K562 (cell line): ENCODE results near the gene MLLT1. TPM values are rescaled to one million over a fixed set of nuclear protein-coding genes. Genes with fewer than 3 reads are reported as not detected.

ENCODE experiments used
- CBX3 ChIP-seq, 2 experiments: IDR thresholded peaks; 1 replicate in 1 of 2; 2 replicates in 1 of 2; pipeline ENCODE4 v1.6.1; 2012; ENCODE audit warnings: inconsistent platforms in 2 of 2, low read length in 2 of 2, borderline replicate concordance in 1 of 2, control low read depth in 1 of 2
- CCAR2 ChIP-seq: fragments of 200-400 bp; formaldehyde crosslinking; IDR thresholded peaks from 2 replicates; pipeline ENCODE4 v1.6.1; 2017; ENCODE audit warnings: mild to moderate bottlenecking, low read depth, low read length
- CSDE1 ChIP-seq, 2 experiments: fragments of 450-650 bp; IDR thresholded peaks; 2 replicates each; pipeline ENCODE4 v1.6.1; 2016; ENCODE audit warnings: mild to moderate bottlenecking in 1 of 2
- E2F8 ChIP-seq: fragments of 450-650 bp; IDR thresholded peaks from 2 replicates; pipeline ENCODE4 v1.7.1; 2018; ENCODE audit warnings: mild to moderate bottlenecking, low read depth; ENCODE audit not compliant: partially characterized antibody
- HOXB6 ChIP-seq: fragments of 250-450 bp; sonication (Bioruptor Pico); IDR thresholded peaks from 2 replicates; pipeline ENCODE4 v1.5.1; 2022; ENCODE audit warnings: mild to moderate bottlenecking, borderline replicate concordance
- KAT8 ChIP-seq: fragments of 450-650 bp; IDR thresholded peaks from 2 replicates; pipeline ENCODE4 v1.6.1; 2016; ENCODE audit warnings: low read depth, mild to moderate bottlenecking
- KLF1 ChIP-seq: fragments of 450-650 bp; IDR thresholded peaks from 2 replicates; pipeline ENCODE4 v1.6.1; 2016; ENCODE audit warnings: missing genetic modification characterization, missing compliant biosample characterization
- MITF ChIP-seq: IDR thresholded peaks from 2 replicates; pipeline ENCODE4 v1.6.1; 2014; ENCODE audit warnings: antibody characterized with exemption
- MLLT1 ChIP-seq, 2 experiments: fragments of 450-650 bp; IDR thresholded peaks; 2 replicates each; pipeline ENCODE4 v1.6.1; 2016
- NCOA2 ChIP-seq, 2 experiments: fragments of 450-650 bp; IDR thresholded peaks; 2 replicates each; pipeline ENCODE4 v1.6.1; 2018; ENCODE audit warnings: mild to moderate bottlenecking in 2 of 2, moderate library complexity in 1 of 2; ENCODE audit not compliant: partially characterized antibody in 2 of 2
- NR0B1 ChIP-seq: fragments of 450-650 bp; IDR thresholded peaks from one replicate; pipeline ENCODE4 v1.6.1; 2018; ENCODE audit warnings: mild to moderate bottlenecking, moderate library complexity; ENCODE audit not compliant: partially characterized antibody
- PURB ChIP-seq: sonication (generic); formaldehyde crosslinking; IDR thresholded peaks from 2 replicates; pipeline ENCODE4 v1.9.0; 2021; ENCODE audit warnings: low read depth, mild to moderate bottlenecking, missing genetic modification reagents
- SMC3 ChIP-seq: conservative IDR thresholded peaks from 2 replicates; pipeline ENCODE4 v1.6.1; 2011; ENCODE audit warnings: low read depth, low read length, improper control_type of control experiment; ENCODE audit not compliant: insufficient read depth
- SREBF1 ChIP-seq: fragments of 150-350 bp; IDR thresholded peaks from 2 replicates; pipeline ENCODE4 v1.6.1; 2014; ENCODE audit warnings: antibody characterized with exemption, low read depth, low read length, borderline replicate concordance
- STAG1 ChIP-seq: sonication (generic); formaldehyde crosslinking; IDR thresholded peaks from 2 replicates; pipeline ENCODE4 v1.5.0; 2020; ENCODE audit warnings: missing genetic modification reagents, borderline replicate concordance
- TCF3 ChIP-seq: sonication (generic); formaldehyde crosslinking; IDR thresholded peaks from 2 replicates; pipeline ENCODE4 v1.4.0; 2020; ENCODE audit warnings: mild to moderate bottlenecking, missing genetic modification reagents
- ZNF143 ChIP-seq: sonication (generic); formaldehyde crosslinking; IDR thresholded peaks from 2 replicates; pipeline ENCODE4 v1.9.0; 2022; ENCODE audit warnings: mild to moderate bottlenecking, missing genetic modification reagents
- ZNF184 ChIP-seq: sonication (generic); formaldehyde crosslinking; IDR thresholded peaks from 2 replicates; pipeline ENCODE4 v1.5.0; 2020; ENCODE audit warnings: missing genetic modification reagents
- ZNF280A ChIP-seq: fragments of 450-650 bp; IDR thresholded peaks from 2 replicates; pipeline ENCODE4 v1.6.1; 2018; ENCODE audit warnings: mild to moderate bottlenecking, low read depth; ENCODE audit not compliant: partially characterized antibody
- ZNF780A ChIP-seq: fragments of 250-450 bp; sonication (Bioruptor Pico); IDR thresholded peaks from 2 replicates; pipeline ENCODE4 v1.5.0; 2021; ENCODE audit warnings: mild to moderate bottlenecking
- polyA plus RNA-seq, 8 experiments: library from polyadenylated mRNA; depleted of rRNA in 4 of 8; stranded (reverse) in 5 of 8; unstranded in 3 of 8; fragments of >200 nt; fragmentation: Nextera tagmentation in 2 of 8; fragmentation: Illumina TruSeq in 1 of 8; extraction: Ambion mirVana in 2 of 8; extraction: Trizol in 1 of 8; gene quantifications; 2 replicates each; pipeline versions ENCODE4 v1.2.1 to v1.2.3, GENCODE V29; 2011 to 2014; ENCODE audit warnings: inconsistent platforms in 1 of 8, missing spikeins in 1 of 8
- total RNA-seq, 7 experiments: library from RNA; depleted of rRNA in 6 of 7; stranded (reverse); fragments of >200 nt in 6 of 7; fragmentation: Illumina TruSeq in 2 of 7; extraction: Trizol in 2 of 7; gene quantifications; 2 replicates each; pipeline versions ENCODE4 v1.2.1 to v1.2.3, GENCODE V29; 2011 to 2021; ENCODE audit warnings: low replicate concordance in 1 of 7

MLLT1 gene
- total and polyA plus RNA-seq, 9 of the 15 experiments (the other 6 are each of a cell fraction or from before 2014, with no cell fraction given): 0.23 to 63.5 (median 15.4) TPM

GRCh38 chr19:6292006-6292405 lies 12.2 kb upstream of the MLLT1 start (continued):
- TF ChIP-seq SMC3 (no peak), PURB (CRISPR knock-in tag) (no peak), NCOA2 (IDR thresholded peaks at IDR 0.05; ENCODE audit: partially characterized antibody in 2 of 2) (no peak), SREBF1 (no peak), NR0B1 (no peak), MITF (no peak), STAG1 (CRISPR knock-in tag) (no peak), CSDE1 (IDR thresholded peaks at IDR 0.05) (no peak), KLF1 (no peak), E2F8 (no peak), HOXB6 (CRISPR knock-in tag) (no peak), CCAR2 (no peak), CBX3 (IDR thresholded peaks at IDR 0.05; ENCODE audit: borderline replicate concordance in 1 of 2, low read length in 2 of 2) (peak; percentile 99 to 100), ZNF184 (CRISPR knock-in tag) (no peak), ZNF280A (peak; percentile 97), MLLT1 (IDR thresholded peaks at IDR 0.05) (0 out of 4 replicates have a peak, but pooled peaks of 1 of the 2 experiments have one; percentile 35), ZNF143 (no peak), KAT8 (no peak), ZNF780A (CRISPR knock-in tag) (no peak), TCF3 (no peak)
